K562 (cell line): ENCODE data around the gene RPP25. TPM values are rescaled to one million over a fixed set of nuclear protein-coding genes. Genes with fewer than 3 reads are reported as not detected.

Experiments
- ATF7 ChIP-seq: fragments of 450-650 bp; IDR thresholded peaks from 2 replicates; pipeline ENCODE4 v1.7.1; 2014; ENCODE audit warnings: mild to moderate bottlenecking, moderate library complexity
- CXXC5 ChIP-seq: fragments of 250-450 bp; sonication (Bioruptor Pico); IDR thresholded peaks from 2 replicates; pipeline ENCODE4 v1.8.0; 2022; ENCODE audit warnings: inconsistent platforms, mild to moderate bottlenecking, moderate library complexity
- E2F3 ChIP-seq: fragments of 250-450 bp; sonication (Bioruptor Pico); IDR thresholded peaks from 2 replicates; pipeline ENCODE4 v1.4.0; 2020; ENCODE audit warnings: mild to moderate bottlenecking
- E2F6 ChIP-seq, 2 experiments: IDR thresholded peaks; 2 replicates each; pipeline ENCODE4 v1.6.1; 2011; ENCODE audit warnings: borderline replicate concordance in 1 of 2, control low read depth in 1 of 2, low read depth in 1 of 2, low read length in 1 of 2, mild to moderate bottlenecking in 1 of 2, mixed read lengths in 1 of 2, moderate library complexity in 1 of 2; ENCODE audit not compliant: insufficient read depth in 1 of 2, insufficient read length in 1 of 2, poor library complexity in 1 of 2, severe bottlenecking in 1 of 2; ENCODE audit errors: extremely low read depth in 1 of 2
- ERF ChIP-seq: fragments of 450-650 bp; formaldehyde crosslinking; IDR thresholded peaks from 2 replicates; pipeline ENCODE4 v1.4.0; 2020; ENCODE audit warnings: mild to moderate bottlenecking, mixed read lengths
- GMEB1 ChIP-seq: fragments of 250-450 bp; sonication (Bioruptor Pico); IDR thresholded peaks from 2 replicates; pipeline ENCODE4 v1.4.0; 2020; ENCODE audit warnings: mild to moderate bottlenecking
- HCFC1 ChIP-seq: IDR thresholded peaks from 2 replicates; pipeline ENCODE4 v1.6.1; 2012; ENCODE audit warnings: low read depth, low read length, improper control_type of control experiment
- HEY1 ChIP-seq: fragments of 250-450 bp; sonication (Bioruptor Pico); IDR thresholded peaks from 2 replicates; pipeline ENCODE4 v1.5.0; 2020; ENCODE audit warnings: mild to moderate bottlenecking, moderate library complexity, borderline replicate concordance
- HMGN3 ChIP-seq: IDR thresholded peaks from 2 replicates; pipeline ENCODE4 v1.6.1; 2011; ENCODE audit warnings: borderline replicate concordance, low read depth, mild to moderate bottlenecking, mixed read lengths, low read length; ENCODE audit not compliant: insufficient read length; ENCODE audit errors: extremely low read depth
- L3MBTL2 ChIP-seq: fragments of 450-650 bp; IDR thresholded peaks from 2 replicates; pipeline ENCODE4 v1.6.1; 2016; ENCODE audit warnings: mild to moderate bottlenecking, moderate library complexity
- LEF1 ChIP-seq: fragments of 450-650 bp; IDR thresholded peaks from 2 replicates; pipeline ENCODE4 v1.6.1; 2016; ENCODE audit warnings: mild to moderate bottlenecking
- MYC ChIP-seq, 2 experiments: fragments of 250-450 bp in 1 of 2; sonication (Bioruptor Pico) in 1 of 2; IDR thresholded peaks; 2 replicates each; pipeline versions ENCODE4 v1.5.1 to v1.6.1; 2012 to 2021; ENCODE audit warnings: low read depth in 2 of 2, borderline replicate concordance in 1 of 2, improper control_type of control experiment in 1 of 2, low read length in 1 of 2, mild to moderate bottlenecking in 1 of 2, moderate library complexity in 1 of 2
- NFIC ChIP-seq: fragments of 450-650 bp; IDR thresholded peaks from 2 replicates; pipeline ENCODE4 v1.6.1; 2017; ENCODE audit warnings: mild to moderate bottlenecking, inconsistent platforms
- NONO ChIP-seq, 2 experiments: fragments of 200-400 bp in 1 of 2; fragments of 450-650 bp in 1 of 2; formaldehyde crosslinking in 1 of 2; IDR thresholded peaks; 2 replicates each; pipeline ENCODE4 v1.6.1; 2017; ENCODE audit warnings: low read depth in 2 of 2, mild to moderate bottlenecking in 2 of 2, moderate library complexity in 2 of 2, low read length in 1 of 2
- PHF8 ChIP-seq: fragments of 200-600 bp; sonication (generic); IDR thresholded peaks from 2 replicates; pipeline ENCODE4 v1.6.1; 2012; ENCODE audit warnings: mixed run types, mild to moderate bottlenecking, inconsistent platforms, low read length, moderate library complexity, borderline replicate concordance
- RBM39 ChIP-seq: fragments of 200-400 bp; formaldehyde crosslinking; optimal IDR thresholded peaks from 2 replicates; pipeline ENCODE3; 2018; ENCODE audit warnings: low read depth, low read length
- XRCC5 ChIP-seq: fragments of 200-400 bp; formaldehyde crosslinking; IDR thresholded peaks from 2 replicates; pipeline ENCODE4 v1.6.1; 2017; ENCODE audit warnings: low read depth, mild to moderate bottlenecking, low read length
- polyA plus RNA-seq, 8 experiments: library from polyadenylated mRNA; depleted of rRNA in 4 of 8; stranded (reverse) in 5 of 8; unstranded in 3 of 8; fragments of >200 nt; fragmentation: Nextera tagmentation in 2 of 8; fragmentation: Illumina TruSeq in 1 of 8; extraction: Ambion mirVana in 2 of 8; extraction: Trizol in 1 of 8; gene quantifications; 2 replicates each; pipeline versions ENCODE4 v1.2.1 to v1.2.3, GENCODE V29; 2011 to 2014; ENCODE audit warnings: inconsistent platforms in 1 of 8, missing spikeins in 1 of 8
- total RNA-seq, 7 experiments: library from RNA; depleted of rRNA in 6 of 7; stranded (reverse); fragments of >200 nt in 6 of 7; fragmentation: Illumina TruSeq in 2 of 7; extraction: Trizol in 2 of 7; gene quantifications; 2 replicates each; pipeline versions ENCODE4 v1.2.1 to v1.2.3, GENCODE V29; 2011 to 2021; ENCODE audit warnings: low replicate concordance in 1 of 7
- TF ChIP-seq, protein P1 (sequence below): fragments of 200-800 bp; sonication (Bioruptor generic); IDR thresholded peaks from 2 replicates; pipeline ENCODE4 v1.6.1; 2017; ENCODE audit warnings: missing genetic modification characterization, missing compliant biosample characterization
- TF ChIP-seq, protein P2 (sequence below): sonication (generic); formaldehyde crosslinking; IDR thresholded peaks from 2 replicates; pipeline ENCODE4 v1.8.0; 2022; ENCODE audit warnings: missing genetic modification reagents, mild to moderate bottlenecking, borderline replicate concordance

RPP25 gene
- total and polyA plus RNA-seq, 9 of the 15 experiments (the other 6 are each of a cell fraction or from before 2014, with no cell fraction given): 1.1 to 12.3 (median 5.6) TPM

- TF ChIP-seq ATF7 (peak; percentile 72), NONO (IDR thresholded peaks at IDR 0.05; ENCODE audit: low read depth in 2 of 2, low read length in 1 of 2) (peak in 1 of 2 experiments; percentile 87; a peak in 2 of 4 replicates), NFIC (peak; percentile 96), HMGN3 (peak; percentile 86), L3MBTL2 (peak; percentile 60), RBM39 (peak; percentile 16), LEF1 (peak; percentile 95), E2F3 (0 out of 2 replicates have a peak, but pooled peaks have one; percentile 46), MYC (IDR thresholded peaks at IDR 0.05; ENCODE audit: low read depth, low read length) (peak; percentile 63; the same call in 1 of the 2 replicates), MYC (CRISPR knock-in tag; IDR thresholded peaks at IDR 0.05; ENCODE audit: borderline replicate concordance, low read depth) (no peak), CXXC5 (CRISPR knock-in tag) (peak; percentile 80), XRCC5 (peak; percentile 40; the same call in 1 of the 2 replicates), PHF8 (no peak), HEY1 (peak; percentile 93; the same call in 1 of the 2 replicates), GMEB1 (CRISPR knock-in tag) (0 out of 2 replicates have a peak, but pooled peaks have one; percentile 22), ERF (CRISPR knock-in tag) (peak; percentile 84; the same call in 1 of the 2 replicates), E2F6 (IDR thresholded peaks at IDR 0.05; ENCODE audit: borderline replicate concordance in 1 of 2, extremely low read depth in 1 of 2, insufficient read depth in 1 of 2, insufficient read length in 1 of 2, low read depth in 1 of 2, low read length in 1 of 2, poor library complexity in 1 of 2, severe bottlenecking in 1 of 2) (no peak), HCFC1 (0 out of 2 replicates have a peak, but pooled peaks have one; percentile 18)
- TF ChIP-seq, protein P1, sequence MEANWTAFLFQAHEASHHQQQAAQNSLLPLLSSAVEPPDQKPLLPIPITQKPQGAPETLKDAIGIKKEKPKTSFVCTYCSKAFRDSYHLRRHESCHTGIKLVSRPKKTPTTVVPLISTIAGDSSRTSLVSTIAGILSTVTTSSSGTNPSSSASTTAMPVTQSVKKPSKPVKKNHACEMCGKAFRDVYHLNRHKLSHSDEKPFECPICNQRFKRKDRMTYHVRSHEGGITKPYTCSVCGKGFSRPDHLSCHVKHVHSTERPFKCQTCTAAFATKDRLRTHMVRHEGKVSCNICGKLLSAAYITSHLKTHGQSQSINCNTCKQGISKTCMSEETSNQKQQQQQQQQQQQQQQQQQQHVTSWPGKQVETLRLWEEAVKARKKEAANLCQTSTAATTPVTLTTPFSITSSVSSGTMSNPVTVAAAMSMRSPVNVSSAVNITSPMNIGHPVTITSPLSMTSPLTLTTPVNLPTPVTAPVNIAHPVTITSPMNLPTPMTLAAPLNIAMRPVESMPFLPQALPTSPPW (CRISPR knock-in tag): peak; percentile 89
- TF ChIP-seq, protein P2, sequence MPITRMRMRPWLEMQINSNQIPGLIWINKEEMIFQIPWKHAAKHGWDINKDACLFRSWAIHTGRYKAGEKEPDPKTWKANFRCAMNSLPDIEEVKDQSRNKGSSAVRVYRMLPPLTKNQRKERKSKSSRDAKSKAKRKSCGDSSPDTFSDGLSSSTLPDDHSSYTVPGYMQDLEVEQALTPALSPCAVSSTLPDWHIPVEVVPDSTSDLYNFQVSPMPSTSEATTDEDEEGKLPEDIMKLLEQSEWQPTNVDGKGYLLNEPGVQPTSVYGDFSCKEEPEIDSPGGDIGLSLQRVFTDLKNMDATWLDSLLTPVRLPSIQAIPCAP (CRISPR knock-in tag): no peak
These were observed 2.1 kb downstream of the RPP25 start (continued) for GRCh38 chr15:74954515-74954914.
